ENCODE measurements around the gene NOTO.

DNA sequence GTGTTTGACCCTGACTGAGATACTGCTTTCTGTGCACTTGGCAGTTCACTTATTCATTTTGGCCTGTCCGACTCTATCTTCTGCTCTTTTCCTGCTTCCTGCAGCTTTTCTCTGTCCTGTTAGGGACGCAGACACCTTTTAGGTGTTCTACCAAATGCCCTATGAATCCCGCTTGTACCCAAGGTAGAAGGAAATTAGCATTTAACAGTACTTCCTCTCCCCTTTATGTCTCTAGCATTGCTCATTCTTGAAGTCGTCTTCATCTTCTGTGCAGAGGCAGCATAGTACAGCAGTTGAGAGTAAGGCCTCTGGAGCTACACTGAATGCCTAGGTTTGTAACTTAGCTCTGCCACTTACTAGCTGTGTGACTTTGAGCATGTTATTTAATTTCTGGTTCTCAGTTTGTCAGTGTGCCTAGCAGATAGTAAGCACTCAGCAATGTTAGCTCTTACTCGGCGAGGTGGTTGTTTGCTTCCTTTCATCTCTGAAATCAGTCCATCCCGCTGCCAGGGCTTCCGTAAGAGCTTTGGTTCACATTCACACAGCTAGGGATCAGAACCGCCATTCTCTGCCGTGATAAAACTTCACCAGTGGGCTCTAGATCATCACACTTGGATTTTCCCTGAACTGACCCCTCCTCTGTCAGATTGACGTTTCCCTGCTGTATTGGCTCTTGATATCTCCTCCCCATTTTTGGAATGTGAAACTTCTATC is 33.1 kb downstream of the NOTO start:
- TF ChIP-seq, protein P1, sequence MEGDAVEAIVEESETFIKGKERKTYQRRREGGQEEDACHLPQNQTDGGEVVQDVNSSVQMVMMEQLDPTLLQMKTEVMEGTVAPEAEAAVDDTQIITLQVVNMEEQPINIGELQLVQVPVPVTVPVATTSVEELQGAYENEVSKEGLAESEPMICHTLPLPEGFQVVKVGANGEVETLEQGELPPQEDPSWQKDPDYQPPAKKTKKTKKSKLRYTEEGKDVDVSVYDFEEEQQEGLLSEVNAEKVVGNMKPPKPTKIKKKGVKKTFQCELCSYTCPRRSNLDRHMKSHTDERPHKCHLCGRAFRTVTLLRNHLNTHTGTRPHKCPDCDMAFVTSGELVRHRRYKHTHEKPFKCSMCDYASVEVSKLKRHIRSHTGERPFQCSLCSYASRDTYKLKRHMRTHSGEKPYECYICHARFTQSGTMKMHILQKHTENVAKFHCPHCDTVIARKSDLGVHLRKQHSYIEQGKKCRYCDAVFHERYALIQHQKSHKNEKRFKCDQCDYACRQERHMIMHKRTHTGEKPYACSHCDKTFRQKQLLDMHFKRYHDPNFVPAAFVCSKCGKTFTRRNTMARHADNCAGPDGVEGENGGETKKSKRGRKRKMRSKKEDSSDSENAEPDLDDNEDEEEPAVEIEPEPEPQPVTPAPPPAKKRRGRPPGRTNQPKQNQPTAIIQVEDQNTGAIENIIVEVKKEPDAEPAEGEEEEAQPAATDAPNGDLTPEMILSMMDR (IDR thresholded peaks at IDR 0.05): no peak
- no peak for TF ChIP-seq ZFX (IDR thresholded peaks at IDR 0.05; ENCODE audit: borderline replicate concordance)
